NK-92 (cell line): ENCODE results near the gene TRAPPC14.
"Not testable (repeated sequence)": the region's sequence is repeated elsewhere in the genome, so short reads cannot be mapped to it uniquely, and the experiment has no call there.

Experiments
- DNase-seq: peaks from one replicate; lab custom pipeline; 2025; ENCODE audit not compliant: unreplicated experiment; lab: John Stamatoyannopoulos, UW

Gene TRAPPC14

DNA sequence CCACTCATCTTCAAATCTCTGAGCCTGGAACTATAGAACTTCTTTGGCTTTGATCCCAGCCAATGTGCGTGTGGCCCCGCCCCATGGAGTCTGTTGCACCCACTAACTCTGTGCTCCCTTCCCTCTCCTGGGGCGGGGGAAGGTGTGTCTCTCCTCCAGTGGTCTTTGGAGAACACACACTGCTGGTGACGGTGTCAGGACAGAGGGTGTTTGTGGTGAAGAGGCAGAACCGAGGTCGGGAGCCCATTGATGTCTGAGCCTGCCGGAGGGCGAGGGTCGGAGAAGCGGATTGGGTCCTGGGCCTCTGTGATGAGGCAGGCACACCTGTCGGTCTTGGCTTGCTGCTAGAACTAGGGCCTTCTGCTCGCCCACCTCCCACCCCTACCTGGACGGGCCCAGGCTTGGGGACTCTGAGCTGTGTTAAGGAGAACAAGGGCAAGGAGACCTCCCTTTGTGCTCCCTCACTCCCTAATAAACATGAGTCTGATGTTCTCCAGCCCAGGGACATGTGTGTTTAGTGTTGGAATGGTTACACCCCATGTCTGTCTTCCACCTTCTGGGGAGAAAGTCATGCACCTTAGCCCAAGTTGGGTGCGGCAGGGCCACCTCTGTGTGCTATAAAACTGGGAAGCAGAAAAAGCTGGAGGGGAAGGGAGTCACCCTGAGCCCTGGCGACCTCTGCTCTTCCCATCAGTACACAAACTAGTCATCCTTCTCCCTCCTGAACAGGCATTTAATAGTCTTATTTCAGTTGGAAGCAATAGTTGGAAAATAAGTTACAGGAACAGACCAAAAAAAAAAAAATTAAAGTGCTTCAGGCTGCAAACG is 4.6 kb downstream of the TRAPPC14 start:
- DNase-seq, result no peak

DNA sequence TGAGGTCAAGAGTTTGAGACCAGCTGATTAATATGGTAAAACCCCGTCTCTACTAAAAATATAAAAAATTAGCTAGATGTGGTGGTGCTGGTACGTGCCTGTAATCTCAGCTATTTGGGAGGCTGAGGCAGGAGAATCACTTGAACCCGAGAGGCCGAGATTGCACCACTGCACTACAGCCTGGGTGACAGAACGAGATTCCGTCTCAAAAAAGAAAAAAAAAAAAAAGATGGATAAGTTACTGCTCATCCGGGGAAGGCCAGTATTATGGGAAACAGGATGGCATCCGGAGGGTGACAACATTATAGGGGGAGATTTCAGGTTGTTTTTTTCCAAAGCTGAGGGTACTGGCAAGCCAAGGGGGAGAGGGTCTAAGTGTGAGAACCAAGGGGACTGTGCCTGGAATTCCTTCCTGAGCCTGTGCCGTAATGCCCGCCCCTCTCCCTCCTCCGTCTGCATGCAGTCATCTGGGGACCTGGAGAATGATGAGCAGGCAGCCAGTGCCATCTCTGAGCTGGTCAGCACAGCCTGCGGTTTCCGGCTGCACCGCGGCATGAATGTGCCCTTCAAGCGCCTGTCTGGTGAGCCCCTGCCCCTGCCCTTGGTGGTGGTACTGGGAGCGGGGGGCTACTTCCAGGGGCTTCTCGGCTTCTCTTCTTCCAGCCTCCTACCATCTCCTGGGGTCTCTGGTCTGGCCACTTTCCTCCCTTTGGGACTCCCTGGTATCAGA is 5.4 kb downstream of the TRAPPC14 start:
- no peak for DNase-seq

GRCh38 chr7:100152404-100152803 is 6.1 kb downstream of the TRAPPC14 start:
- no peak for DNase-seq

DNA sequence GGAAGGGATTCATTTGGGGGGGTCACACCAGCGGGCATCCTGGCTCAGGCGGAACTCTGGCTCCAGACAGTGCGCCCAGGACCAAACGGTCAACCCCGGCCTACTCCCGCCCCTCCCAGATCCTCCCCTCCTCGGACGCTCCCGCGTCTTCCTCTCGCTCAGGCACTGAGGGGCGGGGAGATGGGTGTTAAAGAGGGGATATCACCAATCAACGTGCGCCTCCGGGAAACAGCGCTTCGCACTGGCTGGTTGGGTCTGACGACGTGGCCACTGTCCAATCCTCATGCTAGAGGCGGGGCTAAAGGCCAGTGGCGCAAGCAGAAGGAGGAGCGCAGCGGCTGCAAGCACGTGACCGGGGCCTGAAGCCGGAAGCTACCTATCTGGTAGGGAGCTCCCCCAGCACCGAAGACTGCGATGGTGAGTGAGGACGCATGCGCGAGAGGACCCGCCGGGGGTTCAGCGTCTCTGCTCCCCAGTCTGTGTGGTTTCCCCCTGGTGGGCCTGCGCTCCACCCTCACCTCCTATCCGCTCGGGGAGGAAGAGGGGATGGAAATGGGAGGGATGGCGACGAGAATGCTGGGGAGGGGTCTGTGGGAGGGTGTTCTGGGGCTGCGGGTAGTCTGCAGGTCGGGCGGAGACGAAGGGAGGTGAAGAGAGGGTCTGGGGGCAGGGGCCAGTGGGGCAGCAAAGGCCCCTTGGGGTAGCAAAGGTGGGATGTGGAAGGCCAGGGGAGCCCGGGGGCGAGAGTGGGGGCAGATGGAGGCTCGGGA is 9.8 kb downstream of the TRAPPC14 start, which contains the start of gene LAMTOR4:
Gene LAMTOR4, plus strand, starts transcription at position 360 of the 770 bp plus-strand sequence. Its CDS starts 55 bp downstream, at position 415.
- peak; percentile 99 for DNase-seq

GRCh38 chr7:100148225-100148558 is 10.3 kb downstream of the TRAPPC14 start:
- no peak for DNase-seq

GRCh38 chr7:100147278-100147677 is 11.2 kb downstream of the TRAPPC14 start:
- DNase-seq, result no peak

- not testable (repeated sequence) for DNase-seq
Observed at GRCh38 chr7:100146350-100146749, 12.2 kb downstream of the TRAPPC14 start.

- DNase-seq, result no peak
Observed at GRCh38 chr7:100142461-100142860, 16.1 kb downstream of the TRAPPC14 start.

DNA sequence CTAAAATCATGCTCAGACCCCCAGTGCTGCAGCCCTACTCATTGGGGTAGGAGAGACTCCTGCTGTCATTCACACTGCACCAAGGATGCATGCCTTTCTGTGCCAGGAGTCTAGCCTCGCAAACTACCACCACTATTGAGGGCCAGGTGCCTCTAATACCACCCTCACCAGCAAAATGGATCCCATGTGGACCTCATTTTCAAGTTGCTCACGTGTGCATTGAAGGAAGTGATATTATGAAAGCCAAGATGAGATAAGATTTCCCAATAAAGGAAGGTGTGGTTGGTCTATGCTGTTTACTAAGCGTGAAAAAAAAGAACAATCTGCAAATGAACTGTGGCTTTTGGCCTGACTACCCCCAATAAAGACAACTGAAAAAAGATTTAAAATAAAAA is 17.0 kb downstream of the TRAPPC14 start:
- DNase-seq, result no peak

DNA sequence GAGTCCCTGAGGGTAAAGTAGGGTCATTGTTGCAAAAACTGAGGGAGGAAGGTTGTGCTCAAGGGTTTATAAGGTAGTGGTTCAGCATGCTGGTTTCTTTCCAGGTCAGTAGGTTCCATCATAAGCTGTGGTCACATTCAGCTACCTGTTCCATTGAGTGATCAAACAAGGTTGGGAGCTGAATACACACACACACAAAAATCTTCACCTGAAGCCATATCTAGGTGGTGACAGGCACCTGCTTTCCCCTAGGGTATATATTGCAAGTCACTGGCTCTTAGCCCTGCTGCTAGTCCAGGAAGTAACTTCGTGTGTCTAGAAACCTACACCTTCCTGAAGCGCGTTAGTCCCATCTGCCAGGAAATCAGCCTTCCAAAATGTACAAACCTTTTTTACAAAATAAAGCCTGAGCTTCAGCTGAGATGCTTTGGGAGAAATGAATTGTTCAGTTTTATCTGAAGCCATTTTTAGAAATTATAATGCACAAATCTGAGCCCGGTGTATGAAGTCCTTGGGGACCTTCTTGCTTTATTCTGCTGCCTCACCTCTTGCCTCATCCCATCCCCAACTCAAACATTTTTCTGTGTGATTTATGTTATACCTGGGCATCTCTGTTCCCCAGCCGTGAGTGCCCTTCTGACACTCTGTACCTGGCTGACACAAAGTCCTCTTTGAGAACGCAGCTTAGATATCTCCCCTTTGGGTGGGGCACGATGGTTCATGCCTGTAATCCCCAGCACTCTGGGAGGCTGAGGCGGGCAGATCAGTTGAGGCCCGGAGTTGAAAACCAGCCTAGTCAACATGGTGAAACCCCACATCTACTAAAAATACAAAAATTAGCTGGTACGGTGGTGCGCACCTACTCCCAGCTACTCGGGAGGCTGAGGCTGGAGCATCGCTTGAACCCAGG is 20.4 kb downstream of the TRAPPC14 start:
- no peak for DNase-seq

DNA sequence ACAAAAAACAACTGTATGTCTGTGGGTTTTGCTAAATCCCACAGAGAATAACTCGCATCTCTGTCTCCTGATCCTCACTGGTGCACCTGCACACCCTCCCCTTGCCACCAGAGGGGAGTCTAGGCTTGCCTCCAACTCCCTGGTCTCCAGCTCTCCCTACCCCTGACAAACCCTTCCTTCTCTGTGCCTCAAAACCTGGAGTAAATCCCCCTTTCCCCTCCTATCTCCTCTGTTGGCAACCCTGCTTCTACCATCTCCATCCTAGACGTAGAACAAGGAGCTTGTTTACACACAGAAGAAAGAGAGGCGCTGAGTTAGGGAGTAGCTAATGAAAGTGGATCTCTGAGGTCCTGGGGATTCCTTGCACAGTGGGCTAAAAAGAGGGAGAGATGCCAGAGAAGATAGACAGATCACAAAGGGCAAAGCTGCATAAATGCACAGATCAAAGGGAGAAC is 25.8 kb downstream of the TRAPPC14 start:
- DNase-seq, result no peak

GRCh38 chr7:100132126-100132525 is 26.4 kb downstream of the TRAPPC14 start:
- no peak for DNase-seq

DNA sequence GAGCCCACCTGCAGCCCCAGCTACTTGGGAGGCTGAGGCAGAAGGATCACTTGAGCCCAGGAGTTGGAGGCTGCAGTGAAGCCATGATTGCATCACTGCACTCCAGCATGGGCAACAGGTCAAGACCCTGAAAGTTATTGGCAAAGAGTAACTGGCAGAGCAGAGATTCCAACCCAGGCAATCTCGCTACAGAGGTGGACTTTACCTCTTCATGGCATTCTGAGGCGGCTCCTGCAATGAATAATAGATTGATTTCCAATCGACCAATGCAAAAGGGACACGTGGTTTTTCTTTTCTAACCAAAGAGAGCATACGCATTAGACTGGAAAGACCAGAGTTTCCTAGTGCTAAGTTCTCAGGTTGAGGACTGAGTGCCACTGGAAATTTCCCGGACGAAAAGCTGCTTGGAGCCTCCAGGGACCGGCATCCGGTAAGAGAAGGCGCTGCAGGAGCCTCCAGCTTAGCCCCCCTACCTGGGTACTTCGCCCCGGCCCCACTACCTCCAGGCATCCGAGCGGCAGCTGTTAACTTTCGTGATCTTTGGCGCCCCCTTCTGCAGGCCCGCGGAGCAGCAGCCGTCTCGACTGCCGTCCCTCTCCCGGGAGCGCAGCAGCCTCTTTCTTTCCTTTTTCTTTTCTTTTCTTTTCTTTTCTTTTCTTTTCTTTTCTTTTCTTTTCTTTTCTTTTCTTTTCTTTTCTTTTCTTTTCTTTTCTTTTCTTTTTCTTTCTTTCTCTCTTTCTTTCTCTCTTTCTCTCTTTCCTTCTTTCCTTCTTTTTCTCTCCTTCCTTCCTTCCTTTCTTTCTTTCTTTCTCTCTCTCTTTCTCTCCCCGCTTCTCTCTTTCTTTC is 27.7 kb downstream of the TRAPPC14 start:
- no peak for DNase-seq

- not testable (repeated sequence) for DNase-seq
Observed at GRCh38 chr7:100130220-100130607, 28.3 kb downstream of the TRAPPC14 start.

GRCh38 chr7:100128637-100128963 is 29.9 kb downstream of the TRAPPC14 start:
- no peak for DNase-seq

DNA sequence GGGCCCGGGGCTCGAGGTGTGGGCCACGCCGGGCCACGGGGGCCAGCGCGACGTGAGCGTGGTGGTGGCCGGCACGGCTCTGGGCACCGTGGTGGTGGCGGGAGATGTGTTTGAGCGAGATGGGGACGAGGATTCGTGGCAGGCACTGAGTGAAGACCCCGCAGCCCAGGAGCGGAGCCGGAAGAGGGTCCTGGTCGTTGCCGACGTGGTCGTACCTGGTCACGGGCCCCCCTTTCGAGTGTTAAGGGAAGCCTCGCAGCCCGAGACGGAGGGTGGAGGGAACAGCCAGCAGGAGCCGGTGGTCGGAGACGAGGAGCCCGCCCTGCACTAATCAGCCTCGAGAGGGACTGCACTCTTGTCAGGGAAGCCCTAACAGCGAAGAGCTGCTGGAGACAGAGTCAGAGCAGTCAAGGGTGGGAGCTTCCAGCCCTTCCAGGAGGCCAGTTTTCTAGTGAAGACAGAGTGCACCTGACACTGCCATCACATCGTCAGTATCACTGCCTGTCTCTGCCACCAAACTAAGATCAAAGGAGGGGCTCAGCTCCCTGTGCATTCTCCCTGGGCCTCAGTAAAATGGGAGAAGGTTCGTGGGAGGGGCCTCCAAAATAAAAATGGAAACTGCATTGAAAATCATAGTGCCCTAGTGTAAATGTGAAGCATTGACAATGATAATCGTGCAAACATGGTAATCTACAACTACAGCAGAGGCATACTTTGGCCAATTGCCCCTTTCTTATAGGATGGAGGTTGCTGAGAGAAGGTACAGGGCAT is 30.5 kb downstream of the TRAPPC14 start:
- no peak for DNase-seq

DNA sequence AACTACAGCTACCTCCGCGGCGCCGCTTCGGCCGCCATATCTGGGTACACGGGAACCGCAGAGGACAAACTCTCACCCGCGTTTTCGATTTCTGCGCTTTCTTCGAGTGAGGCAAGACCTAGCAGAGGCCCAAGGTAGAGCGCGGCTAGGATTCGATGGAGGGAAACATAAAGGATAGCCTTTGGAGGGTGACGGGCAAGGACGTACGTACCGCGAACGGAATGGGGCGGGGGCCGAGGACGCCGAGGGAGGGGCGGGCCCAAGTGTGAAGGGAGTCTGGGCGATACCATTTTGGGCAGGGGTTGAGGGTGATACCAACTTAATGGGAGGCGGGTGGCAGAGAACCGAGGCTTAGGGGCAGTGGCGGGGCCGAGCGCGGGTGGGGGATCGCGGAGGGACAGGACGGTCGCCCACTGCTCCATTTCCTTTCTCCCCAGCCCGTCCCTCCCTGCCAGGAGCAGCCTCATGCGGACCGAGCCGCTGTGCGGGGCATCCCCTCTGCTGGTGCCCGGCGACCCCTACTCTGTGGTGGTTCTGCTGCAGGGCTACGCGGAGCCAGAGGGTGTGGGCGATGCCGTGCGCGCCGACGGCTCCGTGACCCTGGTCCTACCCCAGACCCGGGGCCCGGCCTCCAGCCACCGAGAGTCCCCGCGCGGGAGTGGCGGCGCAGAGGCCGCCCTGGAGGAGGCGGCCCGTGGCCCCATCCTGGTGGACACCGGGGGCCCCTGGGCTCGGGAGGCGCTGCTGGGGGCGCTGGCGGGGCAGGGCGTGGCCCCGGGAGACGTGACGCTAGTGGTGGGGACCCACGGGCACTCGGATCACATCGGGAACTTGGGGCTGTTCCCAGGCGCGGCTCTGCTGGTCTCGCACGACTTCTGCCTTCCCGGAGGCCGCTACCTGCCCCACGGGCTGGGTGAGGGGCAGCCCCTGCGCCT is 31.3 kb downstream of the TRAPPC14 start, which contains the start of gene MBLAC1:
Gene MBLAC1, plus strand, starts transcription at position 37 of the 935 bp plus-strand sequence. Its CDS starts 429 bp downstream, at position 466.
- DNase-seq, result peak; percentile 51
